GM19351 (cell line): ENCODE results near the gene PIK3R6.
"Not testable (repeated sequence)": the region's sequence is repeated elsewhere in the genome, so short reads cannot be mapped to it uniquely, and the experiment has no call there.

Experiments
- ATAC-seq: cut with Tn5 transposase; IDR thresholded peaks from one replicate; pipeline ENCODE4 v1.9.1; 2021; ENCODE audit warnings: mild to moderate bottlenecking, moderate library complexity; ENCODE audit not compliant: unreplicated experiment

The PIK3R6 gene

GRCh38 chr17:8830141-8830540, 37.3 kb downstream of the PIK3R6 start:
- ATAC-seq, result no peak

- ATAC-seq, result no peak
Measured at GRCh38 chr17:8829036-8829941, 38.2 kb downstream of the PIK3R6 start.

- ATAC-seq, result no peak
Measured at GRCh38 chr17:8828517-8828875, 39.0 kb downstream of the PIK3R6 start.

- ATAC-seq, result no peak
Measured at GRCh38 chr17:8826808-8827435, 40.6 kb downstream of the PIK3R6 start.

GRCh38 chr17:8825802-8826201, 41.7 kb downstream of the PIK3R6 start:
- no peak for ATAC-seq

GRCh38 chr17:8823279-8823678, 44.2 kb downstream of the PIK3R6 start:
- ATAC-seq, result no peak

- no peak for ATAC-seq
Measured at GRCh38 chr17:8822401-8823035, 45.0 kb downstream of the PIK3R6 start.

GRCh38 chr17:8821446-8822105, 45.9 kb downstream of the PIK3R6 start:
- no peak for ATAC-seq

- no peak for ATAC-seq
Measured at GRCh38 chr17:8820311-8821010, 47.0 kb downstream of the PIK3R6 start.

GRCh38 chr17:8818654-8819330, 48.7 kb downstream of the PIK3R6 start:
- ATAC-seq, result no peak

- no peak for ATAC-seq
Measured at GRCh38 chr17:8818047-8818446, 49.4 kb downstream of the PIK3R6 start.

- ATAC-seq, result peak; percentile 95
Measured at GRCh38 chr17:8806926-8807550, 60.4 kb downstream of the PIK3R6 start.

- ATAC-seq, result no peak
Measured at GRCh38 chr17:8806253-8806925, 61.1 kb downstream of the PIK3R6 start.

- ATAC-seq, result not testable (repeated sequence)
Measured at GRCh38 chr17:8805396-8805795, 62.1 kb downstream of the PIK3R6 start.

- no peak for ATAC-seq
Measured at GRCh38 chr17:8803531-8804420, 63.7 kb downstream of the PIK3R6 start.

GRCh38 chr17:8801135-8801840, 66.2 kb downstream of the PIK3R6 start:
- ATAC-seq, result no peak

GRCh38 chr17:8800656-8801055, 66.8 kb downstream of the PIK3R6 start:
- no peak for ATAC-seq
